Transverse colon (tissue), 4 donors: ENCODE results near the gene FBXO21.

ENCODE experiments used
- CTCF ChIP-seq, 5 experiments: fragments of 200-600 bp in 3 of 5; fragments of 450-650 bp in 2 of 5; sonication (generic) in 3 of 5; IDR thresholded peaks; 1 replicate in 2 of 5; 2 replicates in 3 of 5; pipeline ENCODE4 v1.5.1; 2016 to 2017; ENCODE audit warnings: antibody characterized with exemption in 5 of 5, inconsistent platforms in 3 of 5, mild to moderate bottlenecking in 2 of 5, moderate library complexity in 1 of 5
- EP300 ChIP-seq: sonication (generic); formaldehyde crosslinking; IDR thresholded peaks from one replicate; pipeline ENCODE4 v1.6.1; 2017; ENCODE audit warnings: antibody characterized with exemption, low read depth
- POLR2A ChIP-seq: fragments of 450-650 bp; IDR thresholded peaks from one replicate; pipeline ENCODE4 v1.6.1; 2016; ENCODE audit warnings: antibody characterized with exemption, mild to moderate bottlenecking, moderate library complexity
- POLR2AphosphoS5 ChIP-seq, 3 donors: sonication (generic); formaldehyde crosslinking; IDR thresholded peaks; one replicate each; pipeline ENCODE4 v1.6.1; 2016; ENCODE audit warnings: antibody characterized with exemption in 3 of 3

GRCh38 chr12:117111386-117111785 lies 78.9 kb downstream of the FBXO21 start:
- TF ChIP-seq CTCF (IDR thresholded peaks at IDR 0.05) (no peak), POLR2AphosphoS5 (IDR thresholded peaks at IDR 0.05) (no peak), POLR2A (no peak), EP300 (no peak)
